GM10847 (cell line): ENCODE data around the gene USP1.

Experiments used
- POLR2A ChIP-seq: IDR thresholded peaks from 2 replicates; pipeline ENCODE4 v1.6.1; 2011; ENCODE audit not compliant: insufficient read length; ENCODE audit errors: extremely low read depth

The USP1 gene

GRCh38 chr1:62415687-62416086 is 21.2 kb upstream of the USP1 start:
- TF ChIP-seq POLR2A: no peak

- TF ChIP-seq POLR2A: no peak
Measured at GRCh38 chr1:62417351-62417999, 19.4 kb upstream of the USP1 start.

DNA sequence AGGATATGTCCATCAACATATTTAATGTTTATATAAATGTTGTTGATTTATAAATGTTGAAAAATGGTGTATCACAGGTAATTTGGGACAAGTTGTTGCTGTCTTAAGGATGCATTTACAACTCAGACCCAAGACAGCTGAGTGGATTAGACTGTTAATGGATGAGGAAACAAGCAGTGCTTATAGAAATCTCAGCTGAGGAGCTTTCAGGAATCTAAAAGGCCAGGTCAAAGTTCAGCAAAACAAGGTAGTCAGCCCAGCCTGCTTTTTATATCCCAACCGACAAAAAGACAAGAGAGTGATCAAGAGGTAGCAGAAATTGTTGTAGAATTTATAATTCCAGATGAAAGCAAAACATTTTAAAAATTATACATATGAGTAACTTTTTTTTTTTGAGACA is 16.6 kb upstream of the USP1 start:
- no peak for TF ChIP-seq POLR2A

DNA sequence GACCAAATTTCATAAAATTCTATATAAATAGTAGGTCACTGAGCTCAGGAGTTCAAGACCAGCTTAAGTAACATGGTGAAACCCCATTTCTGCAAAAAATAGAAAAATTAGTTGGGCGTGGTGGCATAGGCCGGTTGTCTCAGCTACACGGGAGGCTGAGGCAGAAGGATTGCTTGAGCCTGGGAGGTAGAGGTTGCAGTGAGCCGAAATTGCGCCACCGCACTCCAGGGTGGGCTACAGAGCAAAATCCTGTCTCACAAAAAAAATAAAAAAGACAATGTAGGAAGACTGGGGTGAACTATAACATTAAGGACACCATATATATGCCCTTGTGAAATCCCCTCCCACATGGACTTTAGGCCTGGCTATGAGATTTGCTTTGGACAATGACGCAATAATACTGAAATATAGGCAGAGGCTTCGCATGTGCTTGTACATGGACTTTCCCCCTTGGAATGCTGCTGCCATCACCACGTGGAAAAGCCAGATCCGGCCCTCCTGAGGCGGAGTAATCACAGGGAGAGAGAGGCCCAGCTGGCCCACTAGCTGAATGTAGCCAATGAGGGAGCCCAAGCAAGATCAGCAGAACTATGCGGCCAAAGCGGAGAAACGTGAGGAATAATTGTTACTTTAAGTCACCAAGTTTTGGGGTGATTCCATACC is 13.1 kb upstream of the USP1 start:
- no peak for TF ChIP-seq POLR2A

GRCh38 chr1:62424411-62424810 is 12.4 kb upstream of the USP1 start:
- no peak for TF ChIP-seq POLR2A

DNA sequence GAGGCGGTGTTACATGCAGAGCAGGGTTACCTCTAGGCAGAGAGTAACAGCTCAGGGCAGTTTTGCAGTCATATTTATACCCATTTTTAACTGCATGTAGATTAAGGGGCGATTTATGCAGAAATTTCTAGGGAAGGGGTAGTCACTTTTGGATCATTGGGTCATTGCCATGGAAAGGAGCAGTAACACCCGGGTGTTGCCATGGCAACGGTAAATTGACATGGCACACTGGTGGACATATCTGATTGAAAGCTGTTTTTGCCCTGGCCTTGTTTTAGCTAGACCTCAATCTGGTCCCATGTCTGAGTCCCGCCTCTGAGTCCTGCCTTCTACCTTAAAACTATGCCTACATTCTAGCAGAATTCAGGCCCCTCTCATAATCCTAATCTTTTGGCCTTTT is 11.8 kb upstream of the USP1 start:
- no peak for TF ChIP-seq POLR2A

DNA sequence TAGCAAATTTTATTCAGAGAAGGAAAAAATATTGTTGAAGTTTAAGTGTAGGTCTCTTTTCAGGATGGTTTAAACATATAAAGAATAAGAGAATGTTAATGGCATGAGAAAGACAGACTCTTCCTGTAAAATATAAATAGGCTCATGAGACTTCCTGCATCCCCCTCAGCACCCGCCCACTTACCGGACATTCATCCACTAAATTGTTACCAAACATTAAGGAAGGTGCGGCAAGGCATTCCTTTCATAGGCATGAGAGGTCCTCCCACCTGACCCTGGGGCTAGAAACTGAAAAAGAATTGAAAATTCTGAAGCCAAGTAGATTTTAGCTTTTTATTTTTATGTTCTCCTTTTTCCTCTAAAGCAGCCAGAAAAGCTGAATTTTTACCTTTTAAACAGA is 10.6 kb upstream of the USP1 start:
- no peak for TF ChIP-seq POLR2A

- TF ChIP-seq POLR2A: no peak
Measured at GRCh38 chr1:62426794-62427193, 10.1 kb upstream of the USP1 start.

GRCh38 chr1:62428351-62428750 is 8.5 kb upstream of the USP1 start:
- no peak for TF ChIP-seq POLR2A

DNA sequence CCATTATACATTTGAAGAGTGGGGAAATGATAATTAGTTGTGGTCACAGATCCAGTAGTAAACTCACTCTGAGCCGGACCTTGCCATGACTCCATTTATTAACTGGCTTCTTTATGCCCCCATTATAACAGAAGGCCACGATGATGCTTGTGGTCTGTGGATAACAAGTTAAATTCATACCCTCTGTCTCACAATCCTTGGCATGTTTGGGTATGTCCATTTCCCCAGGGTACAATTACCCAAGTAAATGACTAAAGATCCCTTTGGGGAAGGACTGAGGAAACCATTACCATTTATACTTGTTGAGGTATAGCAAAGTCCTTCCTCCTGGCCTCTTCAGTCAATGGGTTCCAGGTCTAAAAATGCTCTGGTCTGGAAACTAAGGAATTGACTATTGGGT is 7.3 kb upstream of the USP1 start:
- no peak for TF ChIP-seq POLR2A

- TF ChIP-seq POLR2A: no peak
Measured at GRCh38 chr1:62433861-62434617, 2.8 kb upstream of the USP1 start.

DNA sequence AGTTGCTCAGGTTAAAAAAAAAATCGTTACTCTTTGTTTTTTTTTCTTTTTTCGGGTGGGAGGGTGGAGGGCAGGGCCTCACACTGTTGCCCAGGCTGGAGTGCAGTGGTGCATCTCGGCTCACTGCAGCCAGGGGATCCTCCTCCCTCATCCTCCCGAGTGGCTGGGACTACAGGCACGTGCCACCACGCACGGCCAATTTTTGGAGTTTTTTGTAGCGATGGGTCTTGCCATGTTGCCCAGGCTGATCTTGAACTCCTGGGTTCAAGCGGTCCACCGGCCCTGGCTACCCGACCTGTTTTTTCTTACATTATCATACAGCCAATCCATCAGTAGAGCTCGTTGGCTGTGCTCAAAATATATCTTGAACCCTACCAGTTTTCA is 2.2 kb upstream of the USP1 start:
- TF ChIP-seq POLR2A: no peak

GRCh38 chr1:62435231-62436038 is 1.4 kb upstream of the USP1 start:
- TF ChIP-seq POLR2A: no peak

- peak; percentile 93 for TF ChIP-seq POLR2A
Measured at GRCh38 chr1:62436039-62436465, 797 bp upstream of the USP1 start.

- TF ChIP-seq POLR2A: peak; percentile 7
Measured at GRCh38 chr1:62437273-62437940, 558 bp downstream of the USP1 start.
